DND-41 (cell line): Measurements from ENCODE around the gene ADD1.

ENCODE experiments used
- CTCF ChIP-seq: IDR thresholded peaks from 2 replicates; pipeline ENCODE4 v1.5.1; 2012; ENCODE audit warnings: borderline replicate concordance, low read length, moderate library complexity, mild to moderate bottlenecking; ENCODE audit not compliant: poor library complexity, severe bottlenecking; ENCODE audit errors: extremely low read depth
- EZH2 ChIP-seq: IDR thresholded peaks from 3 replicates; pipeline ENCODE4 v1.6.1; 2012; ENCODE audit warnings: borderline replicate concordance, low read depth, mild to moderate bottlenecking, moderate library complexity, low read length, inconsistent platforms; ENCODE audit not compliant: severe bottlenecking

- TF ChIP-seq CTCF (no peak), EZH2 (no peak)
These were observed 25.2 kb upstream of the ADD1 start for GRCh38 chr4:2818351-2818939.
